Tibial nerve (tissue), 4 donors: Measurements from ENCODE around the gene PHF2.

Experiments
- CTCF ChIP-seq, 5 experiments: fragments of 200-600 bp in 3 of 5; fragments of 450-650 bp in 2 of 5; sonication (generic) in 3 of 5; IDR thresholded peaks; one replicate each; pipeline ENCODE4 v1.5.1; 2016 to 2019; ENCODE audit warnings: antibody characterized with exemption in 5 of 5, mild to moderate bottlenecking in 3 of 5, moderate library complexity in 2 of 5
- EP300 ChIP-seq, 2 donors: sonication (generic); formaldehyde crosslinking; IDR thresholded peaks; one replicate each; pipeline ENCODE4 v1.6.1; 2017; ENCODE audit warnings: antibody characterized with exemption in 2 of 2, mild to moderate bottlenecking in 1 of 2
- POLR2A ChIP-seq, 2 donors: fragments of 450-650 bp; IDR thresholded peaks; one replicate each; pipeline ENCODE4 v1.6.1; 2017; ENCODE audit warnings: antibody characterized with exemption in 2 of 2, mild to moderate bottlenecking in 2 of 2, moderate library complexity in 2 of 2

DNA sequence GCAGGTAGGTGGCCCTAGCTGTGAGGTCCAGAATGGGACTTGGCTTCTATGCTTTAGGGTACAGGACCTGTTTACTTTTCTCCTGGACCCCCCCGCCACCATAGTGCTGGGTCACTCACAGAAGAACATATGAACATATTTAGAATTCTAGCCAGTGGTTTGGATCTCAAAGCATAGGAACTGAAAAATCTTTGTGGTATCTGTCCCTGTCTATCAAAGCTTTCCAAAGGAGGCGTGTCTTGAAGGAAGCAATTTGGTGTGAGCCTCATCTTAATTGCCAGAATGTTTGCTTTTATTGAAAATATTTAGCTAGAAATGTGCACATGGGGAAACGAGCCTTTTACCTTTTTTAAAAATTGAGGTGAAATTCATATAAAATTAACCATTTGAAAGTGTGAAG lies 6.2 kb downstream of the PHF2 start:
- TF ChIP-seq CTCF (IDR thresholded peaks at IDR 0.05) (no peak), POLR2A (IDR thresholded peaks at IDR 0.05) (no peak), EP300 (IDR thresholded peaks at IDR 0.05) (no peak)
